GM19372 (cell line): ENCODE results near the gene AAK1.
"Not testable (repeated sequence)": the region's sequence is repeated elsewhere in the genome, so short reads cannot be mapped to it uniquely, and the experiment has no call there.

ENCODE experiments used
- ATAC-seq: cut with Tn5 transposase; IDR thresholded peaks from one replicate; pipeline ENCODE4 v1.9.1; 2021; ENCODE audit warnings: mild to moderate bottlenecking, low read depth, moderate library complexity; ENCODE audit not compliant: unreplicated experiment

Gene AAK1

DNA sequence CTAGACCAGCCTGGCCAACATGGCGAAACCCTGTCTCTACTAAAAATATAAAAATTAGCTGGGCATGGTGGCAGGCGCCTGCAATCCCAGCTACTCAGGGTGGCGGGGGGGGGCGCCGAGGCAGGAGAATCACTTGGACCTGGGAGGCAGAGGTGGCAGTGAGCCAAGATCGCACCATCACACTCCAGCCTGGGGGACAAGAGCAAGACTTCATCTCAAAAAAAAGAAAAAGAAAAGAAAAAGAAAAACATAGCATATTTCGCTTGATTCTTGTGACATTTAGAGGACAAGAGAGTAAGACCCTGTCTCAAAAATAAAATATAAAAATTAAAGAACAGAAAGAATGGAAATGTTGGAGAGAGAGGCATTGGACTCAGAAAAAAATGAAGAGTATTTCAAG, 224.4 kb downstream of the AAK1 start:
- ATAC-seq = not testable (repeated sequence)

DNA sequence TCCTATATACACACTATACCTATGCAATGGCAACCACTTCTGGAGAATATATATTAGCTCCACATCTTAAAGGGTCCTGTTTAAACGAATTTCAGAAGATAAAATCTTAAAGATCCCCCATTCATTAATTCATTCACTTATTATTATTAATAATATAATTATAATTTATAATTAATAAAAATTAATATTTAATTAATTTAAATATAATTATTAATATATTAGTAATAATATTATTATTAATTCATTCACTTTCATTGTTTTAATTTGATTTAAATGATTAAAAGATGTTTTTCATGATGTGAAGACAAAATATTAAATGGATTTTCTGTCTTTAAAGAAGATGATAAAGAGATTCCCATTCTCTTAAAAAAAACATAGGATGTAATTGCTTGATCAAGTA, 227.4 kb downstream of the AAK1 start:
- no peak for ATAC-seq
